GM12878 (cell line): ENCODE results near the gene ASPHD1. TPM values are rescaled to one million over a fixed set of nuclear protein-coding genes. Genes with fewer than 3 reads are reported as not detected.

Source experiments
- ATAC-seq: fragments of 200-7000 bp; cut with Tn5 transposase; 3 replicates; pipeline ENCODE4 v1.9.1; 2020; ENCODE audit warnings: mild to moderate bottlenecking, moderate library complexity
- BruUV-seq: library from RNA; stranded (reverse); fragments of 400-500 nt; replicated peaks from 2 replicates; lab custom pipeline; 2021; lab: Mats Ljungman, UMichigan
- CTCF ChIA-PET: fragments of 300-600 bp; sonication (Branson Sonifier 250); formaldehyde crosslinking; extraction: SDS; loops from one replicate; lab custom pipeline; 2021; ENCODE audit warnings: inconsistent platforms; lab: Yijun Ruan, JAX
- POLR2A ChIA-PET: fragments of 350-600 bp; formaldehyde crosslinking; extraction: SDS; loops from one replicate; lab custom pipeline; 2021; ENCODE audit warnings: inconsistent platforms; lab: Charles Lee
- RAD21 ChIA-PET: fragments of 300-600 bp; sonication (Branson Sonifier 250); formaldehyde crosslinking; loops from one replicate; lab custom pipeline; 2023; ENCODE audit warnings: antibody characterized with exemption; ENCODE audit not compliant: unreplicated experiment; lab: Charles Lee
- SMC1A ChIA-PET: fragments of 300-600 bp; sonication (Branson Sonifier 250); formaldehyde crosslinking; loops from one replicate; lab custom pipeline; 2023; ENCODE audit not compliant: unreplicated experiment, uncharacterized antibody; lab: Charles Lee
- DNase-seq: peaks from one replicate; pipeline ENCODE4 v3.0.0-alpha.2; 2011; ENCODE audit warnings: low read depth, low spot score
- FAIRE-seq: peaks from 3 replicates; lab custom pipeline; 2011; peaks lifted over from hg19 to GRCh38; lab: Jason Lieb, UNC
- H2AFZ ChIP-seq: 2 replicates; pipeline ENCODE4 v1.6.0; 2011; ENCODE audit warnings: low read depth, low read length, control low read depth; ENCODE audit not compliant: control insufficient read depth
- H3K27ac ChIP-seq: 2 replicates; pipeline ENCODE4 v1.5.1; 2011; ENCODE audit warnings: control low read depth; ENCODE audit not compliant: control insufficient read depth, insufficient read depth
- H3K27me3 ChIP-seq, 2 experiments: replicated peaks in 1 of 2; 2 replicates each; pipeline versions ENCODE4 v1.6.0 to v1.6.1; 2011; ENCODE audit warnings: low read length in 1 of 2; ENCODE audit not compliant: control insufficient read depth in 2 of 2, insufficient read depth in 2 of 2
- H3K36me3 ChIP-seq, 2 experiments: 2 replicates each; pipeline ENCODE4 v1.5.1; 2011; ENCODE audit warnings: low read length in 1 of 2; ENCODE audit not compliant: control insufficient read depth in 2 of 2, insufficient read depth in 2 of 2
- H3K4me1 ChIP-seq: 2 replicates; pipeline ENCODE4 v1.6.1; 2011; ENCODE audit warnings: mild to moderate bottlenecking, low read length, moderate library complexity, mixed read lengths; ENCODE audit not compliant: control insufficient read depth, insufficient read depth
- H3K4me2 ChIP-seq: 2 replicates; pipeline ENCODE4 v1.6.0; 2011; ENCODE audit warnings: control low read depth; ENCODE audit not compliant: control insufficient read depth, insufficient read depth
- H3K4me3 ChIP-seq: fragments of 200-600 bp; sonication (generic); 2 replicates; pipeline ENCODE4 v1.5.1; 2016
- H3K79me2 ChIP-seq: 2 replicates; pipeline ENCODE4 v1.6.0; 2011; ENCODE audit warnings: low read length; ENCODE audit not compliant: control insufficient read depth, insufficient read depth
- H3K9ac ChIP-seq: 2 replicates; pipeline ENCODE4 v1.8.0; 2011; ENCODE audit warnings: low read length, control low read depth, mixed read lengths; ENCODE audit not compliant: control insufficient read depth, insufficient read depth
- H3K9me3 ChIP-seq: replicated peaks from 3 replicates; pipeline ENCODE4 v1.5.1; 2011; ENCODE audit warnings: mild to moderate bottlenecking, low read length; ENCODE audit not compliant: control insufficient read depth, insufficient read depth
- H4K20me1 ChIP-seq: 2 replicates; pipeline ENCODE4 v1.6.0; 2011; ENCODE audit not compliant: control insufficient read depth, insufficient read depth
- ATF7 ChIP-seq: fragments of 450-650 bp; IDR thresholded peaks from 2 replicates; pipeline ENCODE4 v1.6.1; 2016; ENCODE audit warnings: low read depth, mild to moderate bottlenecking
- CBFB ChIP-seq: IDR thresholded peaks from 2 replicates; pipeline ENCODE4 v1.6.1; 2016; ENCODE audit warnings: antibody characterized with exemption, low read depth
- E4F1 ChIP-seq: fragments of 450-650 bp; IDR thresholded peaks from 2 replicates; pipeline ENCODE4 v1.6.1; 2018; ENCODE audit warnings: borderline replicate concordance, mild to moderate bottlenecking; ENCODE audit not compliant: partially characterized antibody
- ESRRA ChIP-seq: IDR thresholded peaks from 2 replicates; pipeline ENCODE4 v1.6.1; 2012; ENCODE audit warnings: mild to moderate bottlenecking, low read length, improper control_type of control experiment
- MAX ChIP-seq: IDR thresholded peaks from 2 replicates; pipeline ENCODE4 v1.6.1; 2012; ENCODE audit warnings: low read depth, low read length, improper control_type of control experiment
- MYB ChIP-seq: fragments of 150-350 bp; IDR thresholded peaks from 2 replicates; pipeline ENCODE4 v1.6.1; 2014; ENCODE audit warnings: mild to moderate bottlenecking, low read depth, low read length, borderline replicate concordance
- NR2C2 ChIP-seq: IDR thresholded peaks from 2 replicates; pipeline ENCODE4 v1.6.1; 2011; ENCODE audit warnings: borderline replicate concordance, low read depth; ENCODE audit not compliant: control insufficient read depth, insufficient read length
- RAD21 ChIP-seq: IDR thresholded peaks from 2 replicates; pipeline ENCODE4 v1.6.1; 2011; ENCODE audit warnings: mild to moderate bottlenecking, low read depth, low read length, moderate library complexity; ENCODE audit not compliant: insufficient read depth
- RAD51 ChIP-seq: fragments of 450-650 bp; IDR thresholded peaks from 2 replicates; pipeline ENCODE4 v1.6.1; 2016; ENCODE audit warnings: moderate library complexity, mild to moderate bottlenecking, inconsistent platforms
- RELA ChIP-seq: fragments of 450-650 bp; IDR thresholded peaks from 2 replicates; pipeline ENCODE4 v1.8.0; 2014; ENCODE audit warnings: borderline replicate concordance; ENCODE audit not compliant: partially characterized antibody
- RUNX3 ChIP-seq: IDR thresholded peaks from 2 replicates; pipeline ENCODE4 v1.6.1; 2012; ENCODE audit warnings: low read length, inconsistent platforms
- SMAD1 ChIP-seq: fragments of 450-650 bp; IDR thresholded peaks from 2 replicates; pipeline ENCODE4 v1.6.1; 2018; ENCODE audit warnings: mild to moderate bottlenecking, low read depth; ENCODE audit not compliant: partially characterized antibody
- SRF ChIP-seq, 2 experiments: IDR thresholded peaks; 2 replicates each; pipeline ENCODE4 v1.6.1; 2011; ENCODE audit warnings: low read depth in 2 of 2, low read length in 2 of 2, mild to moderate bottlenecking in 1 of 2, moderate library complexity in 1 of 2
- TAF1 ChIP-seq: IDR thresholded peaks from 2 replicates; pipeline ENCODE4 v1.6.1; 2011; ENCODE audit warnings: mild to moderate bottlenecking, low read depth, low read length, borderline replicate concordance
- TCF12 ChIP-seq: IDR thresholded peaks from 2 replicates; pipeline ENCODE4 v1.6.1; 2011; ENCODE audit warnings: low read depth, mild to moderate bottlenecking, low read length
- ZSCAN29 ChIP-seq: fragments of 450-650 bp; IDR thresholded peaks from 2 replicates; pipeline ENCODE4 v1.6.1; 2017; ENCODE audit warnings: mild to moderate bottlenecking, moderate library complexity
- WGBS: methylation state at CpG from one replicate; pipeline ENCODE4 v1.1.6; 2016; ENCODE audit warnings: low lambda C conversion rate; ENCODE audit not compliant: insufficient replicate concordance, insufficient coverage; ENCODE audit errors: missing lambda C conversion rate; 5-methylcytosine and 5-hydroxymethylcytosine counted together
- in situ Hi-C: fragments of 300-500 bp; cut with MboI; formaldehyde crosslinking; loops from 9 replicates; pipeline ENCODE4 v1.14.3; 2018; ENCODE audit warnings: mixed read lengths
- intact Hi-C: fragments of 100-400 bp; cut with micrococcal nuclease; formaldehyde crosslinking; loops from one replicate; pipeline ENCODE4 v1.14.2; 2022; ENCODE audit not compliant: unreplicated experiment
- polyA plus RNA-seq, 11 experiments: library from polyadenylated mRNA; depleted of rRNA in 4 of 11; unstranded in 6 of 11; stranded (reverse) in 5 of 11; fragments of >200 nt; fragmentation: Nextera tagmentation in 4 of 11; fragmentation: Illumina TruSeq in 1 of 11; extraction: Ambion mirVana in 4 of 11; extraction: Trizol in 1 of 11; gene quantifications; 1 replicate in 1 of 11; 2 replicates in 10 of 11; pipeline versions ENCODE4 v1.2.1 to v1.2.3, GENCODE V29; 2011 to 2016; ENCODE audit warnings: inconsistent platforms in 2 of 11, missing spikeins in 2 of 11, low read depth in 1 of 11
- total RNA-seq, 4 experiments: library from RNA; depleted of rRNA in 3 of 4; stranded (reverse); fragments of >200 nt in 3 of 4; fragmentation: Illumina TruSeq in 1 of 4; extraction: Trizol in 1 of 4; gene quantifications; 2 replicates each; pipeline versions ENCODE4 v1.2.1 to v1.2.3, GENCODE V29; 2013 to 2021
- TF ChIP-seq, protein P1 (sequence below): fragments of 150-350 bp; IDR thresholded peaks from 2 replicates; pipeline ENCODE4 v1.6.1; 2014; ENCODE audit warnings: mild to moderate bottlenecking, low read depth, low read length

ASPHD1 gene
- total and polyA plus RNA-seq, 10 of the 15 experiments (the other 5 are each of a cell fraction or from before 2014, with no cell fraction given): not detected

DNA sequence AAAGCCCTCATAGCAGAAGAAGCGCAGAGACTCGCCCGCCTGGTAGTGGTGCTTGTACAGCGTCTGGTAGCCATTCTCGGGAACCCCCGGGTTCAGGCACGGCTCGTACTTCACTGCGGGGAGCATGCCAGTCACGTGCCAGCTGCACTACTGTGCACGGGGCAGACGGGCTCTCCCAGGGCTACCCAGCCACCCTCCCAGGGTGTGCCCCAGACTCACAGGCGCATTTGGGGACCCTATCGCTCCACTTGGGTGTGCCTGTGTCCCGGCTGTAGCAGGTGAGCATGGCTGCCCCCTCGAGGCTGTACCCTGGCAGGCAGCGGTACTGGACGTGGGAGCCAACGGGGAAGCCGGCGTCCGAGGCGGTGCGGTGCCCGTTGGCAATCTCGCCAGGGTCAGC is 27.0 kb upstream of the ASPHD1 start:
- Histone ChIP-seq H3K4me3 (no peak overlapping the region), H3K36me3 (no peaks in the 10 kb centered on the region), H3K9me3 (no peaks in the 10 kb centered on the region), H3K27ac (no peak overlapping the region), H3K4me2 (no peak overlapping the region), H3K4me1 (no peaks in the 10 kb centered on the region), H3K79me2 (no peaks in the 10 kb centered on the region), H4K20me1 (no peaks in the 10 kb centered on the region), H3K27me3 (peaks cover 4 to 5% of the 10 kb centered on the region in 2 experiments; a peak in 3 of 4 replicates), H3K9ac (no peak overlapping the region), H2AFZ (no peak overlapping the region)
- 65% methylated on average over 26 of the region's 26 CpGs for WGBS
- ChIA-PET RAD21 (no interaction called here), POLR2A (no interaction called here), SMC1A (no interaction called here), CTCF (no interaction called here)
- no TSS peak for BruUV-seq
- in situ Hi-C loops (no loop called here), intact Hi-C loops (no loop called here)
- ATAC-seq (no peak), DNase-seq (no peak), FAIRE-seq (no peak)
- no peak for TF ChIP-seq RUNX3
- TF ChIP-seq RAD51: no peak
- TF ChIP-seq SRF (IDR thresholded peaks at IDR 0.05; ENCODE audit: low read depth in 2 of 2, low read length in 2 of 2): no peak
- no peak for TF ChIP-seq TAF1
- no peak for TF ChIP-seq TCF12
- TF ChIP-seq, protein P1, sequence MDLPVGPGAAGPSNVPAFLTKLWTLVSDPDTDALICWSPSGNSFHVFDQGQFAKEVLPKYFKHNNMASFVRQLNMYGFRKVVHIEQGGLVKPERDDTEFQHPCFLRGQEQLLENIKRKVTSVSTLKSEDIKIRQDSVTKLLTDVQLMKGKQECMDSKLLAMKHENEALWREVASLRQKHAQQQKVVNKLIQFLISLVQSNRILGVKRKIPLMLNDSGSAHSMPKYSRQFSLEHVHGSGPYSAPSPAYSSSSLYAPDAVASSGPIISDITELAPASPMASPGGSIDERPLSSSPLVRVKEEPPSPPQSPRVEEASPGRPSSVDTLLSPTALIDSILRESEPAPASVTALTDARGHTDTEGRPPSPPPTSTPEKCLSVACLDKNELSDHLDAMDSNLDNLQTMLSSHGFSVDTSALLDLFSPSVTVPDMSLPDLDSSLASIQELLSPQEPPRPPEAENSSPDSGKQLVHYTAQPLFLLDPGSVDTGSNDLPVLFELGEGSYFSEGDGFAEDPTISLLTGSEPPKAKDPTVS: no peak
- no peak for TF ChIP-seq ESRRA
- no peak for TF ChIP-seq RELA
- no peak for TF ChIP-seq SMAD1
- TF ChIP-seq NR2C2: no peak
- no peak for TF ChIP-seq E4F1
- no peak for TF ChIP-seq ZSCAN29
- TF ChIP-seq ATF7: no peak
- TF ChIP-seq RAD21: no peak
- TF ChIP-seq MYB: no peak
- no peak for TF ChIP-seq CBFB
- TF ChIP-seq MAX: no peak
